IPS DF 4.7 (cell line): ENCODE data around the gene ADM2.

Experiments
- DNase-seq: peaks from one replicate; pipeline ENCODE4 v3.0.0-alpha.2; 2013; ENCODE audit warnings: low spot score; ENCODE audit errors: extremely low read depth

The ADM2 gene

GRCh38 chr22:50483977-50484853, 2.9 kb downstream of the ADM2 start:
- DNase-seq: no peak

GRCh38 chr22:50485221-50486131, 4.1 kb downstream of the ADM2 start:
- DNase-seq: no peak

GRCh38 chr22:50486561-50487289, 5.4 kb downstream of the ADM2 start, which contains the start of gene MIOX:
Gene MIOX (plus strand): TSS chr22:50486859. CDS start chr22:50486898, 39 bp downstream.
- no peak for DNase-seq

GRCh38 chr22:50487290-50488005, 6.1 kb downstream of the ADM2 start:
- no peak for DNase-seq

- no peak for DNase-seq
These were observed 6.8 kb downstream of the ADM2 start for GRCh38 chr22:50488006-50488677.

GRCh38 chr22:50488886-50489285, 7.5 kb downstream of the ADM2 start:
- no peak for DNase-seq

- DNase-seq: no peak
These were observed 8.3 kb downstream of the ADM2 start for GRCh38 chr22:50489363-50490243.

- DNase-seq: no peak
These were observed 9.4 kb downstream of the ADM2 start for GRCh38 chr22:50490531-50491308.

GRCh38 chr22:50497093-50497492, 15.8 kb downstream of the ADM2 start:
- DNase-seq: no peak

GRCh38 chr22:50498322-50498890, 17.1 kb downstream of the ADM2 start:
- peak; percentile 44 for DNase-seq

GRCh38 chr22:50500452-50500851, 19.1 kb downstream of the ADM2 start:
- no peak for DNase-seq

- no peak for DNase-seq
These were observed 20.8 kb downstream of the ADM2 start for GRCh38 chr22:50502096-50502495.

GRCh38 chr22:50502628-50503474, 21.5 kb downstream of the ADM2 start:
- DNase-seq: no peak

GRCh38 chr22:50503475-50504145, 22.3 kb downstream of the ADM2 start:
- no peak for DNase-seq

GRCh38 chr22:50504369-50505211, 23.2 kb downstream of the ADM2 start:
- no peak for DNase-seq
